Stimulated activated CD8-positive, alpha-beta memory T cell treated with anti-CD3 and anti-CD28 coated beads, Interleukin-12 subunit alpha, Interleukin-12 subunit beta, amount 100 ng/mL, for 4 hours (primary cell): Measurements from ENCODE around the gene GUCY2F.

Experiments
- DNase-seq: peaks from one replicate; pipeline ENCODE4 v3.0.0-alpha.2; 2020; ENCODE audit warnings: low read depth

Gene GUCY2F

DNA sequence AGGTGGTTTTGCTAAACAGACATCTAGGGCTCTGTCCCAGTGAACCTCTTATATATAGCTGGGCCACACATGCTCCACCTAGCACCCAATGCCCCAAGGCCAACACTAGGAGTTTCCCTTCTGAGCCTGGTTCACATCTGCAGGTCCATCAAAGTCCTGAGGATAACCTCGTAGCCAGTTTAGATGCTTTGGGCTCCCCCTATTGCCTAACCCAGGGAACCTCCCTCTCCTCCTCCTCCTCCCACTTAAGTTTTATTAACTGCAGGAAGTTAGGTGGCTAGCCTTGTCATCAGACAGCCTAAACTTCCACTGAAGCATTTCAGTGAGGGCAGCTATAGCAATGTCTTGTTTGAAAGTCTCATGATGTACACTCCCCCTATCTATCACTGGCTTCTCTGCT, 88.0 kb downstream of the GUCY2F start:
- DNase-seq, result no peak

DNA sequence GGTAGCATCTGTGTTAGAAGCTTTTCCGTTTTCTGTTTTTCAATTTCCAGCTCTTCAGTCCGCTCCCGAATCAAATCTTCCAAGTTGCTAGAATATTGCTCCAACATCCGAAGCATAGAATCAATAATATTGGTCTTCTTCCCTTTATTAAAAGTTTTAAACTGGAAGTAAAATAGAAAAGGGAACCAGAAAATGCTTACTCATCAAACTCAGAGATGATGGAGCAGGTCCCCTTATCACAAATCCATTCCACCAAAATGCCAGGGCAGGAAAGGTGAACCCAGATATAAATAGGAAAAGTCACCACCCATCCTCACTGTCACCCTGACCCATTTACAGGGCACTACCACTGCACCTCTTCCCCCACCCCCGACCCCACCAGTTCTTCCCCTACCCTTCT, 89.0 kb downstream of the GUCY2F start:
- DNase-seq, result no peak

DNA sequence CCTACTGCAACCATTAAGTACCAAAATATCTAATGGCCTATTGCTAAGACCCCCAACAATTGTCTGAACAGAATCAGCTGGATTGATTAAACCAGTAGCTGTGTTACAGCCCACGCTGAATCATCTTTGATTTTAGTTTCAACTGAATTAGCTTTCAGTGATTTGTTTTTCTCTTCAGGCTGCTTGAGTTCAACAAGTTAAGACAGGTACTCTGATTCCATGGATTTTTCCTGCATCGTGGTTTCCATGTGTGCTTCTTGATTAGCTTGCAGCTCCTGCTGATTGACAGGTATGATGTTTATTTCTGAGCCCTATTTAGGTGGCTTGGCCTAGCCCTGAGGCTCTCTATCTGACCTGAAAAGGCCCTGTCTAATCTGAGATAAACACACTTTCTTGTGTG, 91.3 kb downstream of the GUCY2F start:
- no peak for DNase-seq

DNA sequence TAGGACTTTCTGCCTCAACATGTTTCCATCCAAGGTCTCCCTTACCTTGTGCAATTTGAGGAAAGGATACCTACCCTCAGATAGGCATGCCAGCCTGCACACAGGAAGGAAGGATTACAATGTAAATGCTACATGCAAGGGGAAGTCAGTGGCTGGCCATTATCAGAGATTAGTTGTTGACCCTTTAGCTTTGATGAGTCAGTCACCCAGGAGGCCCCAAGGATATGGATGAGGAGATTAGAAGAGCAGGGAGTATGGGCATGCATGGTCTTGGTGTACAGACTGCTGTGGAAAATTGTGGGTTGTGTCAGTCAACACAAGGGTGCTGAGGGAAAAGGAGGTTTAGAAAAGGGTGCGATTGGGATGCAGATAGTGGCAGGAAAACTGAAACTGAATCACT, 92.0 kb downstream of the GUCY2F start:
- no peak for DNase-seq

DNA sequence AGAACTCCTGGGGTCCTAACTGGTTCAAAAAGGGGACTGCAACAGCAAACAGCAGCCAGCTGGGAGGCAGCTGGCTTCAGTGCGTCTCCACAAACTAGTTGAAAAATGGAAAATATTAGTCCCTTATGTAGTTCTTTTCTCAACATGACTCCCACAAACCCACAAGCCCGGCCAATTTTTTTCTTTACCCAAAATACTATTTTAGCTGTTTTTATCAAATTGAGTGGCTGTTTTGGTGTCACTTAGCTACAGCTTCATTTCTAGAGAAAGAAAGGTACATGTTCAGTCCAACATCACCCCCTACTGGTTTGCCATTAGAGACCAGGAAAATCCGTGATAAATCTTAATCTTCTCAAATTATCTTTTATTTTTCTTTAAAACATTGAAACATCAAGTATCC, 97.2 kb downstream of the GUCY2F start:
- no peak for DNase-seq

DNA sequence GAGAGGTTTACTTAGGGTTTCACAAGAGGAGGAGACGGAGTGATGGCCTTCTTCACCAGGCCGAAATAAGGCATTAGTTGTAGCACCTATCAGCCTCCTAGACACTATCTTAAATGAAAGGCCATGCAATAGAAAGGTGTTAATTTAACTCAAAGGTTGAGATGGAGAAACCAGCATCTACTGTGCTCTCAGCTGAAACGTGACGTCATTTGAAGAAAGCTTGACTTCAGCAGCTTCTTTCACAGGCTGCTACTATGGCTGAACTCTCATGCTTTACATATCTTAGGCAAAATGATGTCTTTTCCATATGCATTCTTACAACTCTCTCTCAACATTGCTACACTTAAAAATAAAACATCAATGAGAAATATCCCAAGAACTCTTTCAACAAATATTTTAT, 99.6 kb downstream of the GUCY2F start:
- no peak for DNase-seq

DNA sequence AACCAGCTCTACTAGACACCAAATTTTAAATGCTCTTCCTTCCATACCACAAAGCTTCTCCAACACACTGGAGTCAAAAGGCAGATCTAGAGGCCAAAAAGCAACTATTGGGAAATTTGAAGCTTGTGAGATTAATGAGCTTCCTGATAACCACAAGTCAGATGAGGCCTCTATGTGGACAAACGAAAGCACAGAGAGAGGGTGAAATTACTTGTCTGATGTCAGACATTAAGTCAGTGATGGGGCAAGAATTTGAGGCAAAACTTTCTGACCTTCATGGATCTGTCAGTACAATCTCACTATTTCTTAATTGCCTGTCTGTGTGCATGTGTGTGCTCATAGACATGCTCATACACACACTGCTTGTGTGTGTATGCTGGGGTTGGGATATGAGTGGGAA, 103.6 kb downstream of the GUCY2F start:
- DNase-seq, result no peak

DNA sequence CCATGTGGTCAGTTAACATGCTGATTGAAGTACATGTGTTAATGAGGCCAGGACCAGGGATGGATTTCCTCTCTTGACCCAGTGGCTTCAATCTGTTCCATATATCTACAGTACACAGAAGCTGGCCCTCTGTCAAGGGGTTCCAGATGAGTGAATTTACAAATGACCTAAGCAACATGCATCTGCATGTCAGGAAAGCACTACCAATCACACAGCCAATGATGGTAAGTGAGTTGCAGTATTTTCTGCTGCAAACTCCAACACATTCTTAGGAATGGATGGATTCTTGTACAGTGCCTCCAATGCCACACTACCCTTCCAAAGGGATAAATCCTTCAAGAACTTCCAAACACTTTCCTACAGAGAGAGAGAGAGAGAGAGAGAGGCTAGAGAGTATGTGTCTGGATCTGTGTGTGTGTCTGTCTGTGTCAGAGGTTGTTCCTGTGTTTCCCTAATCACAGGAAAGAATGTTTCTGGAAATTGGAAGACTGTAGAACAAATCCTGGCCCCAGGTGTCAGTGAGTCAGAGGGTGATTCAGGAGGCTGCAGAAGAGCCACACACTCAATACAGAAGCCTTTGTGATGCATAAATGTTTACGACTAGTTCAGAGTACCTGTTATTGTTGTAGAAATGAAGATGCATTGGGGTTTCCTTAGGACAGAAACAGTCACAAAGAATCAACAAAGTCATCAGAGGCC, 107.5 kb downstream of the GUCY2F start:
- DNase-seq, result no peak

DNA sequence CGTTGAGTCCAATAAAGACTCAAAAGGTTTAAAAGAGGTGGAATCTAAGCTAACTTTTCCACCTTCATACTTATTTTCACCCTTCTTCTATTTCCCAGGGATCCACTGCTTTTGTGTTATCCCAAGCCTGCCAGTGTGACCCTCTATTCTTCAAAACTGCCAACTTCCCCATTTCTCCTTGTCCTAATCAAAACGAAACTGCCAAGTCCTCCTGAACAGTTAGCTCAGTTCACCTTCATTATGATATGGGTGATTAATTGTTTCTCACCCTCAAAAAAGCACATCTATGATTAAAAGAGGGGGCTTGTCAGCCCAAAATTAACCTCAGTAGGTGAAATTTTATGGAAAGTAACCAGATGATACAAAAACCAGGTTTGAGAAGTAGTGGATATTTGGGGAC, 108.4 kb downstream of the GUCY2F start:
- DNase-seq, result no peak

DNA sequence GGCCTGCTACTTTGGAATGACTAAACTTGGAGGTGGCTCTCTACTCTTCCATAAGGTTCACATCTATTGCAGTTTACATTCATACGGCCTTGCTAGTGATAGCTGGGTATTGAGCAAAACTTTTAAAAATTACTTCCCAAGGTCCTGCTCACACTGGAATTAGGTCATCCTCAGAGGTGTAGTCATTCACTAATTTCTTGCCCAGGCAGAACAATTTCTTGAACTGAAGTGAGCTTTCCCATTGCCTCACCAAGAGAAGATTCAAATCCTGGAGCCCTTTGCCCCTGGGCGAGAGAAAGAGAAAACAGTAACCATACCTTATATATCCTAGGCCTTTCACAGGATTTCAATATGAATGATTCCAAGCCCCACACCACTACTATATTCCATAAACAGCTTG, 109.2 kb downstream of the GUCY2F start:
- DNase-seq, result no peak

DNA sequence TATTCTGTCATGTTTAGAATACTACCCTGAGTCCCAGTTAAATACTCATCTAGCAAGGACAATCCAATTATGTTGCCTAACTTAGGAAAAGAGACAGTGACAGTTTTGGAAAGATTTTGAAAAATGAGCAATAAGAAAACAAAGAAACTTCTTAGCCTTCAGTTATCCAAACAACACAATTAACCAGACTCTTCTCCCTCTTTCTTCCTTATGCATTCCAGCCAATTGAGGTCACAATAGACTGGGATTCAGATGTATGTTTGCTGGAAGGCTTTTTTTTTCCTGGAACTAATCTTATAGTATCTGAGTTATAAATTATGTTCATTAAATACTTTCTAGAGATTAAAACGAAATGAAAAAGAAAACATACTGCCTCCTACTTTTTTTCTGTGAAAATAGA, 109.6 kb downstream of the GUCY2F start:
- no peak for DNase-seq

DNA sequence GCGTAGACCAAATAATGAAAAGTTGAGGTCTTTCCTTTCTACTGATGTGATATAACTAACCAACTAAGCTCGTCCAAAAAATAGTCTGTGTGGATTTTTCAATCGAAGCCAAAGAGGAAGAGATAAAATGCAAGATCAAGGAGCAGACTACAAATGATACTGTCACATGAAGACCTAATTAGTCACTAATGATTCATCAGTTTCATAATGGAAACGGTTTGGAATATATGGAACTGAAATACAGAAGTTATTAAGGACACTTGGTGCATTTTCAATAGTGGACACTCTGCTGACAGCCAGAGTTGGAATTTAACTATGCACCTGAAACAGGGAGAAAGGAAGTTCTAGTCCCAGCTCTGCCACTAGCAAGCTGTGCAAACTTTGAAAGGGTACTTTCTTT, 119.8 kb downstream of the GUCY2F start:
- no peak for DNase-seq

DNA sequence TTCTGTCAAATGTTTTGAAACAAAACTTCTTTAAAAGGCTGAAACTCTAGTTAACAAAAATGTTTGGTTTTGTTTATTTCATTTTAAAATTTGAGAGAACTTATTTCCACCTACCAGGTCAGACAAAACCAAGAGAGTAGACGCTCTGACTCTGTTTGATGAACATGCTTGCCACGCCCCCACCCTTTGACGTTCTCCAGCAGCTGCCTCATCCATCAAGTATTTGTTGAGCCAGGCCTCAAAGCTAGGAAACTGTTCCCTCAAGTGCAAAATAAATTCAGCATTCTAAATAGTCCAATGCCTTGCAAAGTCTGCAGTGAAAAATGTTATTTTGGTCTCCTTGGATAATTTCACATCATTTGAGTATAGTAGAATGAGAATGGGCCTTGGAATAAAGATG, 121.6 kb downstream of the GUCY2F start:
- DNase-seq, result no peak

DNA sequence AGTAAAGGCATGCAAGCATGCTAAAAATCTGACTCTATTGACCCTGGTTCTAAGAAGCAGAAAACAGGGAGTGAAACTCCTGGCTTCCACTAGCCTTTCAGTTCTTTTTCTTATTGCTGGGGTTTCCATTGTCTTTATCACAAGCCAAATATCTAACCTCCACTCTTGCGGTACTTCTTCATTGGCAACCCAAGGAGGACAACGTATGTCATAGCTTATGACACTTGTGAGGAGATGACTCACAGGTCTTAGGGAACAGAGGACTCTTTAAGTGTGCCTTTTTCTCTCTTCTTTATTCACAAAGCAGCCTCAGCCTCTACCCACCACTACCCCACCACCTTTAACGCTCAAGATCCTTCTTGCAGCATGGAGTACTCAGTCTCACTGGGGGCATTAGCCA, 124.2 kb downstream of the GUCY2F start:
- no peak for DNase-seq

DNA sequence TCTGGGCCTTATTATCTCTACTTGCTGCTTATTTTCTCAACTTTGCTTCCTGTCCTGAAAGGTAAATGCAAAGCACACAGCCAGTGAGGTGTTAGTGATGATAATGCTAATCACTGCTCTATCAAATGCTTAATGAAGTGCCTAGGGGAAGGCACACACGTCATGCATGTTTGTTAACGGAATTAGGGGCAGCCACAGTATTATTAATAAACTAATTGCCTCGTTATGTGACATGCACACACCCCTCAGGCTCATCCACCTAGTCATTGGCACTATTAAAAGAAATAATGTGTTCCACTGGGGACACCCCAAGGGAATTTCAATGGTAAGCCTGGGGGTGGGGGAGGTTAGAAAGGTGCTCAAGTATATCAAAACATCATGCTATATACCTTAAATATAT, 125.2 kb downstream of the GUCY2F start:
- no peak for DNase-seq

DNA sequence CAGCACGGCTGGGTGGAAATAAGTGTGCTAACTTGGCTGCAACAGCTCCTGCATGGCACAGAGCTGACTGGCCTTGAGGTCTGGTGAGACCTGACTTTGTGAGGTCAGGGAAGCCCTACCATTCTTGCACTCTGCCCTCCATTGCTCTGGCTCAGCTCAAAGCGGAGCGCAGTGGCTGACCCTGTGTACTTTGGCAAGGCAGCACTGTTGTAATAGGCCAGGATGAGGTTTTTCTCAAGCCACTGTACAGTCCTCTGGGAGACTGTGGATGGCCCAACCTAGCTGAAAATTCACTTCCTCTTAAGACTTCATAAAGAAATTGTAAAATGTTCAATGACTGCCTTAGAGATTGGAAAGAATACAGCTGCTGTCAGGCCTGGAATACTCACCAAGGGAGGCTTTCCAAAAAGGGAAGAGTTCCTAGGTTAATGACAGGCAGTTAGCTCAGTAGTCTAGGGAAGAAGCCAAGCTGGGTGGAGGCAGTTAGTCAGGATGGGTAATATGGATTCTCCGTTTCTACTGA, 129.8 kb downstream of the GUCY2F start:
- DNase-seq, result no peak

DNA sequence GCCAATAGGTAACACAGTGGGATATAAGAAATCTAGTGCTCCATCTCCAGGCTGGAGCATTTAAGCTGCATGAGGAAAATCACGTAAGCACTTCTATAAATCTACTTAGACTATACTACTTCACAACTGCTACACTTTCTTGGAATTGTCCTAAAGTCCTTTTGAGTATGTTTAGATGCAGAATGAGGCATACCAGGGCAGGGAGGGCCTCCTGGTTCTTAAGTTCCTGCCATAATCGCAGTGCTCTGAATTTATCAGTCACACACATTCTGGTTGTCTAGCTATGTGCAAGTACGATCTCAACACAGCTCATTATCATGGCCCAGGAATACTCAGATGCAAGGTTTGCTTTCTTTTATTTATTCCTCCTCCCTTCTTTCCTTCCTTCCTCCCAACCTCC, 130.3 kb downstream of the GUCY2F start:
- no peak for DNase-seq

DNA sequence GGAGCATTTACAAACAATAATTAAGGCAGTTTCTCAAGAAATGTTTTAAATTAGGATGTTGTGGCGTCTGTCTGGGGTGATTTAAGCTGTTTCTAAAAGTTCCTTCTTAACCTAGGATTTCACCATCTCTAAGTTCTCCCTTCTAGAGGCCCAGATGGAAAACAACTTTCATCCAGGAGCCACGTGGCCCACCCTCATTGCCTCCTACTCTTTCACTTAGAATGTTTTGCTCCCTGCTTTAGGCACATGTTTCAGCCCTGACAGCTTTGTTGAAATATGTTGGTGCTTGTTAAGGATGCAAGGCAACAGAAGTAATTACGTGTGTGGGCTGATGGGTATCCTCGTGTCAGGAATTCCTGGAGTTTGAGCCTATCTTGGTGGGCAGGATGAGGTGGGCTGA, 131.3 kb downstream of the GUCY2F start:
- no peak for DNase-seq

DNA sequence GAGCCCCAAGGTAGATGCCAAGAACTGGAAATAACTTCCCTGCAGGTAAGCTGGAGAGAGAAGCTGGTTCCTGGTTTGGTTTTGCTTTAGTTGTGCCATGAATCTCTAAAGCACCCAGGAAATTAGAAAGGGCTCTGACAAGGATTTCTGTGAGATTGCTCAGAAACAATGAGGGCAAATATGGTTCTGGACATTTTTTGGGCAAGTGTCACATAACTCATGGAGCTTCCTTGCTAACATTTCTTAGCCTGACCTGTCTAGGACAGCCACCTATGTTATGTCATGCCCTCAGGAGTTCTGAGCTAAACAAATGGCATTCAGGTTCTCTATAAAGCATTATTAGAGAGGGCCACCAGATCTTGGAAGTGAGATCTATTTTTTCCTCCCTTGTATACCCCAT, 131.8 kb downstream of the GUCY2F start:
- no peak for DNase-seq

DNA sequence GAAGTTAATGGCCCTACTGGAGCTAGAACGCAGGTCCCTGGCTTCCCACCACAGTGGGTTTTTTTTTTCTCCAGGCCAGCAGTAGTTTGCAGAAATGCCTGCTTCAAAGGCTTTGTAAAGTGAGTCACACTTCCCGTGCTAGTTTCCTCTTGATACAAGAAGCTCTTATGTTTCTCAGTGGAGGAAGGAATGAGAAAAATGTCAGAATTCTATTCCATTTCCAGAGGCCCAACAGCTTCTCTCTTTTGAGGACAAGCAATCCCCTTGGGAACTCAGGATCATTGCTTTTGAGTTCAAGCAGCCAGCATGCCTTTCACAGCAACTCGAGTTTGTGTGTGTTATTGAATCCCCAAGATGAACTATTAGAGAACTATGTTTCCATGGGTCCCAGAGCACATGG, 134.3 kb downstream of the GUCY2F start:
- no peak for DNase-seq

DNA sequence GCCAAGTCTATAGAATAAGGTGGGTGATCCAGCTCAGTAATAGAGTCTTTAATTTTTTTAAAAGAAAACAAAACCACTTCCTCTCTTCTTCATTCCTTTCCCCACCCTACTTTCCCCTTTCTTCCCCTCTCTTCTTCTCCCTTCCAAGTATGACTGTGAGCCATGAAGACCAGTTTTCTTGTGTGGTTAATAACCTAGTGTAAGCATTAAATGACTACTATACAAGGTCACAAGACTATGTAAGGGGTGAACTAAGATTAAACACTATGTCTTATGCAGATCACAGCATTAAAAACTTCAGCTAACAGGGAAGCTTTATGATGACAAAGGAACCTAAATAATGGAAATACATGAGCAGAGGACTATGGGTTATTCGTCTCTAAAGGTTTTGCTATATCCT, 135.4 kb downstream of the GUCY2F start:
- no peak for DNase-seq

DNA sequence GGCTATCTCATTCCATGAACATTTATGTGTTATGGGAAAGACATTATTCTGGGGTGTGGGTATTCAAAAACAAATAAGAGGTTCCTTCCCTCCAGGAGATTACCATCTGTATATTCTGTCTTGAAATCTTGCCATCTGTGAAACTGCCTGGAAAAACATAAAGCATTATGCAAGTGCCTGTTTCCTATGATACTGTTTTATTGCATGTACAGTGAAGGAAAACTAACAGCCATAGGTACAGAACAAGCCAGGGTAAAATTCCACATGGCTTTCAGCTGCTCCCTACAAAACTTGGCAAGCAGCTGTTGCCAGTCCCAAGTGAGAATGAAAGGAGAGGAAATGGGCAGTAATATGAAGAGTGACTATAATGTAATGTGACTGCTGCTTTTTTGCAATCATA, 136.0 kb downstream of the GUCY2F start:
- no peak for DNase-seq

DNA sequence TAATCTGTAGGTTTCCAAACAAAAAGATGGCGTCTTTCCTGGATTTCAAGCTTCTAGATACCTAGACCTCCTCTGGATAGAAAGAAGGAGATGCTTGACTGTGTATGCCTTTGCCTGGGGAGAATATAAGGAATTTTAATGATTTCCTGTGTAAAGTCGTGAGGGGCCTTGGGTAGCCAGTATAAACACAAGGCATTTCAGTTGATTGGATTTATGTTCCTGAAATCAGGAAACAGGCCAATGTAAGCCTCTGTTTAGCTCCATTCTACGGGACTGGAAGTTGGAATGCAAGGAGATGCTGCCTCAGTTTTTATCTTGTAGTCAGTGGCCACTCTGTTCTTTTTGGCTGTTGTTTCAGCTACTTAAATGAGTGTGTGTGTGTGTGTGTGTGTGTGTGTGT, 137.2 kb downstream of the GUCY2F start:
- no peak for DNase-seq

DNA sequence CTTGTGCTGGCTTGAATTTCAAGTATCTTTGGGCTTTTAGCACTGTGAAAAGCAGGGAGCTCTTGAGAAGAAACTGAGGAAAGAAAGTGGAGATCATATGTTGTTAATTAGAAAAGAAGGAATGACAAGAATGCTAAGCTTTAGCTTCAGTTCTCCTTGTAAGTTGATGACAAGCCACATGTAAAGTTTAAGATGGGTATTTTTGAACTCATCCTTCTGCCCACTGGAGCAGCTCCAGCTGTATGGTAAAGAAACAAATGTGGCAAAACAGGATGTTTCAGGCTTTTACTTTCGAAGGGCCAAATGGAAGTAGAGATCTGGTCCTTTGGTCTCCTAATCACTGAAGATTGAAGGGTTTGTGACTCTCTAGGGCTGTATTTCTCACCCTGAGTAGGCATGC, 137.8 kb downstream of the GUCY2F start:
- no peak for DNase-seq

DNA sequence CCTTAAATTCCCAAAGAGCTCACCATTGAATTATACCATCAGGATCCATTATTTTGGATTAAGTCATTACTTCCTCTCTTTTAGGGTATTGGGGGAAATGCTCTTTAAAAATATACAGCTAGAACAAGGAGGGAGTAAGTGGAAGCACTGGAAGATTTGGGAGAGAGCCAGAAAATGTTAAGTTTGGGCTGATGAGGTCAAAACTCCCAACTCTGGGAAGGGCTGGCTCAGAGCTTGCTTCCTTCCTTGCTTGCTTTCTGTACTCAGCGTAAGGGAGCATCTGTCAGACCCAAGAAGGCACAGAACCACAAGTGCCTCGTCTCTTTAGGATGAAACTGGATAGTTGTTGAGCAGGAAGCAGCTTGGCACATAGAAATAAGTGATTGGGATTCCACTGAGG, 138.2 kb downstream of the GUCY2F start:
- DNase-seq, result no peak
